Uterus (tissue), 4 donors: Measurements from ENCODE around the gene S1PR3. TPM values are rescaled to one million over a fixed set of nuclear protein-coding genes. Genes with fewer than 3 reads are reported as not detected.

Source experiments
- DNase-seq, 2 donors: peaks; one replicate each; pipeline ENCODE4 v3.0.0-alpha.2; 2019 to 2020
- H3K27ac ChIP-seq, 2 donors: fragments of 200-600 bp; sonication (generic); 1 replicate in 1 of 2; 2 replicates in 1 of 2; pipeline ENCODE4 v1.5.1; 2016 to 2018
- H3K27me3 ChIP-seq, 2 donors: fragments of 200-600 bp; sonication (generic); one replicate each; pipeline ENCODE4 v1.5.1; 2018 to 2019; ENCODE audit warnings: control low read depth in 1 of 2
- H3K36me3 ChIP-seq, 2 donors: fragments of 200-600 bp; sonication (generic); one replicate each; pipeline ENCODE4 v1.5.1; 2019; ENCODE audit warnings: control low read depth in 1 of 2
- H3K4me1 ChIP-seq, 2 donors: fragments of 200-600 bp; sonication (generic); one replicate each; pipeline ENCODE4 v1.5.1; 2018 to 2019; ENCODE audit warnings: control low read depth in 1 of 2
- H3K4me3 ChIP-seq, 2 donors: fragments of 200-600 bp; sonication (generic); 1 replicate in 1 of 2; 2 replicates in 1 of 2; pipeline ENCODE4 v1.5.1; 2018 to 2019; ENCODE audit warnings: mild to moderate bottlenecking in 1 of 2
- H3K9me3 ChIP-seq, 2 donors: fragments of 200-600 bp; sonication (generic); one replicate each; pipeline ENCODE4 v1.5.1; 2019; ENCODE audit warnings: control low read depth in 1 of 2
- CTCF ChIP-seq, 4 experiments: fragments of 200-600 bp in 2 of 4; fragments of 450-650 bp in 2 of 4; sonication (generic) in 2 of 4; IDR thresholded peaks; one replicate each; pipeline ENCODE4 v1.5.1; 2016 to 2019; ENCODE audit warnings: antibody characterized with exemption in 4 of 4, mild to moderate bottlenecking in 2 of 4, moderate library complexity in 1 of 4
- POLR2A ChIP-seq, 2 donors: fragments of 450-650 bp; IDR thresholded peaks; one replicate each; pipeline ENCODE4 v1.6.1; 2016; ENCODE audit warnings: antibody characterized with exemption in 2 of 2, mild to moderate bottlenecking in 1 of 2, moderate library complexity in 1 of 2
- intact Hi-C: fragments of 100-400 bp; cut with DNase I; formaldehyde crosslinking; loops from one replicate; pipeline ENCODE4 v1.15.1; 2023; ENCODE audit warnings: low total_unique reads
- total RNA-seq, 4 donors: library from RNA; depleted of rRNA in 3 of 4; stranded (reverse); fragments of >200 nt in 3 of 4; gene quantifications; one replicate each; pipeline versions ENCODE4 v1.1.0 to v1.2.4, GENCODE V29; 2014 to 2023
- donor health status: DM: yes; HTN: yes; CAD: no.

S1PR3 gene
- total RNA-seq, 4 donors from 2014 or later: 6.4 to 57.3 (median 26.3) TPM

- Histone ChIP-seq H3K27ac (peak overlapping the region in 1 of 2 donors; percentile 51), H3K27me3 (no peaks in the 10 kb centered on the region), H3K36me3 (no peaks in the 10 kb centered on the region), H3K4me3 (no peak overlapping the region), H3K9me3 (no peaks in the 10 kb centered on the region), H3K4me1 (no peaks in the 10 kb centered on the region)
- no peak for TF ChIP-seq CTCF (IDR thresholded peaks at IDR 0.05)
- no peak for TF ChIP-seq POLR2A (IDR thresholded peaks at IDR 0.05)
- intact Hi-C loops: no loop called here
- peak in 1 of 2 donors; percentile 45 for DNase-seq
Measured at GRCh38 chr9:89038382-89039103, 47.3 kb downstream of the S1PR3 start.

GRCh38 chr9:89039104-89039465 is 47.8 kb downstream of the S1PR3 start:
- H3K4me1 ChIP-seq: no peaks in the 10 kb centered on the region
- intact Hi-C loops: no loop called here
- no peak overlapping the region for H3K4me3 ChIP-seq
- no peaks in the 10 kb centered on the region for H3K36me3 ChIP-seq
- H3K9me3 ChIP-seq: no peaks in the 10 kb centered on the region
- DNase-seq: no peak
- H3K27ac ChIP-seq: no peak overlapping the region
- no peaks in the 10 kb centered on the region for H3K27me3 ChIP-seq
- TF ChIP-seq POLR2A (IDR thresholded peaks at IDR 0.05): no peak
- no peak for TF ChIP-seq CTCF (IDR thresholded peaks at IDR 0.05)

- no peaks in the 10 kb centered on the region for H3K27me3 ChIP-seq
- H3K9me3 ChIP-seq: no peaks in the 10 kb centered on the region
- intact Hi-C loops: no loop called here
- H3K4me1 ChIP-seq: no peaks in the 10 kb centered on the region
- no peak overlapping the region for H3K4me3 ChIP-seq
- H3K27ac ChIP-seq: no peak overlapping the region
- H3K36me3 ChIP-seq: no peaks in the 10 kb centered on the region
- DNase-seq: no peak
- TF ChIP-seq CTCF (IDR thresholded peaks at IDR 0.05): no peak
- TF ChIP-seq POLR2A (IDR thresholded peaks at IDR 0.05): no peak
Measured at GRCh38 chr9:89039664-89040063, 48.4 kb downstream of the S1PR3 start.

GRCh38 chr9:89042984-89043383 is 51.7 kb downstream of the S1PR3 start:
- Histone ChIP-seq H3K36me3 (no peaks in the 10 kb centered on the region), H3K4me3 (no peak overlapping the region), H3K27ac (no peak overlapping the region), H3K27me3 (no peaks in the 10 kb centered on the region), H3K9me3 (no peaks in the 10 kb centered on the region), H3K4me1 (no peaks in the 10 kb centered on the region)
- no peak for DNase-seq
- TF ChIP-seq CTCF (IDR thresholded peaks at IDR 0.05) (no peak), POLR2A (IDR thresholded peaks at IDR 0.05) (no peak)
- intact Hi-C loops: no loop called here

GRCh38 chr9:89044104-89044503 is 52.8 kb downstream of the S1PR3 start:
- Histone ChIP-seq H3K27ac (no peak overlapping the region), H3K4me3 (no peak overlapping the region), H3K27me3 (no peaks in the 10 kb centered on the region), H3K36me3 (no peaks in the 10 kb centered on the region), H3K9me3 (no peaks in the 10 kb centered on the region), H3K4me1 (no peaks in the 10 kb centered on the region)
- TF ChIP-seq CTCF (IDR thresholded peaks at IDR 0.05) (no peak), POLR2A (IDR thresholded peaks at IDR 0.05) (no peak)
- intact Hi-C loops: no loop called here
- no peak for DNase-seq
